NCI-H2107 treated with DMSO at 0.1 percent for 48 hours (cell line): Measurements from ENCODE around the gene TNNT1.
"Not testable (repeated sequence)": the region's sequence is repeated elsewhere in the genome, so short reads cannot be mapped to it uniquely, and the experiment has no call there.

Experiments
- DNase-seq: peaks from one replicate; lab custom pipeline; 2025; ENCODE audit not compliant: unreplicated experiment; lab: John Stamatoyannopoulos, UW

The TNNT1 gene, protein sequence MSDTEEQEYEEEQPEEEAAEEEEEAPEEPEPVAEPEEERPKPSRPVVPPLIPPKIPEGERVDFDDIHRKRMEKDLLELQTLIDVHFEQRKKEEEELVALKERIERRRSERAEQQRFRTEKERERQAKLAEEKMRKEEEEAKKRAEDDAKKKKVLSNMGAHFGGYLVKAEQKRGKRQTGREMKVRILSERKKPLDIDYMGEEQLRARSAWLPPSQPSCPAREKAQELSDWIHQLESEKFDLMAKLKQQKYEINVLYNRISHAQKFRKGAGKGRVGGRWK

GRCh38 chr19:55149078-55150003 lies at the start of gene TNNT1:
Gene TNNT1 (minus strand): TSS chr19:55149206. CDS start chr19:55147157, 2,049 bp downstream.
- no peak for DNase-seq

- no peak for DNase-seq
These were observed 49.6 kb upstream of the TNNT1 start for GRCh38 chr19:55198651-55199050.

DNA sequence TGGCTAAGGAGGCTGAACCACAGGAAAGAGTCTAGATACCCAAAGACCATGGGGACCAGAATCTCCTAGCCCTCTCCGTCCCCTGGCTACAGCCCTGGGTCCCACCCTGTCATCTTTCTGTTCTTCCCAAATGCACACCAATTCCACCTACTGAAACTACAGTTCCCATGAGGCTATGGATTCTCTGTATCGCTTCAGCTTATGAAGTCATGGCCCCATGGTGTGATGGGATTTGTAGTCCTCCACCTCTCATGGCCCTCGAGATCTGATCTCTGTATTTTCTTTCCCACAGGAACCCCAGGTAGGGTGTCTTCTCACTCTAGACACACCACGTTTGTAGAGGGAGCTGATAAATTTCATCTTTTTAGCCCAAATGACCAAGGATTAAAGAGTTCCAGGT lies 48.5 kb upstream of the TNNT1 start:
- no peak for DNase-seq

GRCh38 chr19:55196803-55197202 lies 47.8 kb upstream of the TNNT1 start:
- DNase-seq: no peak

- DNase-seq: no peak
These were observed 44.5 kb upstream of the TNNT1 start for GRCh38 chr19:55193481-55193880.

DNA sequence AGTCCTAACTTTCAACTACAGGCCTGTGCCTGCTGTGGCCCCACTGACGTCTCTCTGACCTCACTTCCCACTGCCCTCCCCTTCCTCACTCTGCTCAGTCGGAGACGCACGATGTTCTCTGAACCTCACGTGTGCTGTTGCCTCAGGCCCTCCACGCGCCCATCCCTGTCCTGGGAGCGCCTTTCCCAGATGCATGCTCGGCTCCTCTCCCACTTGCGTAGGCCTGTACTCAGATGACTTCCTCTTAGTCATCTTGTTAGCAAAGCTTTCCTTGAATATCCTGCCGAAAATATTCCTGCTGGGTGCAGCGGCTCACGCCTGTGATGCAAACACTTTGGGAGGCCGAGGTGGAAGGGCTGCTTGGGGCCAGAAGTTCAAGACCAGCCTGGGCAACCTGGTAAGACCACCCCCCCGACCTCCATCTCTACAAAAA lies 40.4 kb upstream of the TNNT1 start:
- DNase-seq: no peak

GRCh38 chr19:55188625-55189024 lies 39.6 kb upstream of the TNNT1 start:
- no peak for DNase-seq

DNA sequence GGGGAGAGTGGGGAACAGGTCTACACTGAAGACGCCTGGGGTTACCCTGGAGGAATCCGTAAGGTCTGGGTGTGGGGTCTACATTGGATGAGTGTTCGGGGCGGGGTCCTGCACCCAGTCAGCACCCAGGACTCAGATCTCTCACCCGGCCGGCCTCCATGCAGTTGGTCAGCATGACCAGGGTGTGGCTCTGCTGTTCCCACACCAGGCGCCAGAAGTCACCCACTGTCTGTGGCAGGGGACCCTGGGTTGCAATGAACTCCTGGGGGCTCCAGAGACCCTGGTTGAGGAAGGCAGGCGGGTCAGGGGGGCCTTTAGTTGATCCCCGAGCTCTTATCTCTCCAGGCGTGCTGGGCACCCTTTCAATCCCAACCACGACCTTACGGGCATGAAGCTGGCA lies 37.1 kb upstream of the TNNT1 start:
- DNase-seq: no peak

GRCh38 chr19:55181740-55182139 lies 32.7 kb upstream of the TNNT1 start:
- DNase-seq: no peak

DNA sequence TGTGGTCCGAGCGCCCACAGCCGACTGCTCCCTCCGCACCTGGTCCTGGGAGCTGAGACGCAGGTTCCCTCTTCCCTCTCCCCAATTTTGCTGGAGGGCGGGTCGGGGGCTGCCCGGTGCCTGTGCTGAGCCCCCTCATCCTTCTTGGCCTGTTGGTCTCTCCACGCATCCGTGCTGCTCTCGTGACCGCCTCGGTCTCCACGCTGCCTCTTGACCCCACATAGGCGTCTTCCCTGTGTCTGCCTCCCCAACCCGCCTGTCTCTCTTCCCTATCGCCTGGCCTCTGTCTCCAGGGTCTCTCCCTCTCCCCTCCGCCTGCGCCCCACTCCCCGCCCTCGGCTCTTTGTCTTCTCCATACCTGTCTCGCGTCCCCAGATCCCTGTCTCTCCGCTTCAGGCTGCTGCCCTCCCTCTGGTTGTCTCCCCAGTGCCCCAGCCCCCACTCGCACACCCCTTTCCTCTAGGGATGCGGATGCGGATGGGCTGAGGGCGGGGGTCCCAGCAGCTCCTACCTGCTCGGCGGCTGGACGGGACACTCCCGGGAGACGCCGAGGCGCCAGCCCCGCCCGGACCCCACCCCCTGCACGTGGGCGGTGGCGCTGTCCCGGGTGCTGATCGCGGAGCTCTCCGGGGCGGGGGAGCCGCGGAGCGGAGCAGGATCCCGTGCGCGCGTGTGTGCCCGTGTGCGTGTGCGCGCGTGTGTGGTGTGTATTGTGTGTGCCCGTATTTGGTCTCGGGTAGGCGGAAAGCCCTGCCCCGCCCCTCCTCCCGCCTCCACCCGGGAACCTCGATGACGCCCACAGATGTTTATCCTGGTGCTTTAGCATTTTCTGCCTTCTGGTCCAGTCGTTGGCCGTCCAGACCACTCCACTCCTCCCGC lies 30.8 kb upstream of the TNNT1 start, which contains the start of gene SYT5:
Gene SYT5, minus strand, starts transcription at position 684 of the 879 bp plus-strand sequence. CDS start 1,248 bp downstream, outside the sequence.
- DNase-seq: no peak

DNA sequence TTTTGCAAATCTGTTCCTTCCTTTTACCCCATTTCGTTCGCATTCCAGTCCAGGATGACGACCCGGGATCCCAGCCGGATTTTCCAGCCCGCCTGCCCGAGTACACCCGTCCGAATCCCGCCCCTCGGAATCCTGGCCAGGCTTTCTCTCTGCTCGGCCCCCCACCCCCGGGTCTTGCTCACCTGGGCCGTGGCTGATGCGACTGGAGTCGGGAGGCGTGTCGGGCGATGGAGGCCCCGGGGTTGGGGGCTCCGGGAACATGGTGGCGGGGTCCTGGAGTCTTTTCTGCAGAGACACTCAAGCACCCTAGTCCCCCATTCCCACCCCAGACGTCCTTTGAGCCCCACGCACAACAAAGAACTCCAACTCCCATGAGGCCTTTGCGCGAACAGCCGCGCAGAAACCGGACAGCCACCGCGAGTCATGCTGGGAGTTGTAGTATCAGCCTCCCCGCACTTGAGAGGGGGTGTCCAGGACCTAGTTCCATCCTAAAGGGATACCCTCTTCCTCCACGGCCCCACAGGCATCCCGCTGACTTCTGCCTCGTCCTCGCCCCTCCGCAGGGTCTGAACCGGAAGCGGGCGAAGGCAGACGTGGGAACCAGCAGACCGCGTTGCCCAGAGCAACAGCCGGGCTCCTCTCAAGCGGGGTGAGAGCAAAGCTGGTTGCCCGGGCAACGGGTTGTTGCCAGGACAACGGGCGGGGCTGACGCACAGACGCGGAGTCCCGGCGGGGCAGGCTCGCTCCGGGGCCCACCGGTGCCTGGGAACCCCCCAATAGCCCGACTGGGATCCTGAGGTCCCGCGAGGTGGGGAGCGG lies 30.0 kb upstream of the TNNT1 start:
- DNase-seq: peak; percentile 38

DNA sequence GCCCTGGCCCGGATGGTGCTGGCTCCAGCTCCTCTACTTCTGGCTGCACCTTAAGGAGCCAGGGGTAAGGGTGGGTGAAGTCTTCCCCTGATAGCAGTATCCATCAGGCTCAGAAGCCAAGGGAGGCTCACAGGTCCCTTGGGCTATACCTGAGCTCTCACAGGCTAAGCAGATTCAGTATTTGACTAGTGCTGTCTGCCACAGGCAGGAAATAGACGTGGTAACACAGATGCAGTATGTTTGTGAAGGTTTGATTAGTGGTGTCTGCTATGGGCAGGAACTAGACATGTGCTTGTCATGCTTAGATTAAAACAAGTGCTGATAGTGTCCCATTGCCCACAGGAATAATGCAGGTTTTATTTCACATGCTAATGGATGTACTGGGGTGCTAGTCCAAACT lies 27.1 kb upstream of the TNNT1 start:
- no peak for DNase-seq

DNA sequence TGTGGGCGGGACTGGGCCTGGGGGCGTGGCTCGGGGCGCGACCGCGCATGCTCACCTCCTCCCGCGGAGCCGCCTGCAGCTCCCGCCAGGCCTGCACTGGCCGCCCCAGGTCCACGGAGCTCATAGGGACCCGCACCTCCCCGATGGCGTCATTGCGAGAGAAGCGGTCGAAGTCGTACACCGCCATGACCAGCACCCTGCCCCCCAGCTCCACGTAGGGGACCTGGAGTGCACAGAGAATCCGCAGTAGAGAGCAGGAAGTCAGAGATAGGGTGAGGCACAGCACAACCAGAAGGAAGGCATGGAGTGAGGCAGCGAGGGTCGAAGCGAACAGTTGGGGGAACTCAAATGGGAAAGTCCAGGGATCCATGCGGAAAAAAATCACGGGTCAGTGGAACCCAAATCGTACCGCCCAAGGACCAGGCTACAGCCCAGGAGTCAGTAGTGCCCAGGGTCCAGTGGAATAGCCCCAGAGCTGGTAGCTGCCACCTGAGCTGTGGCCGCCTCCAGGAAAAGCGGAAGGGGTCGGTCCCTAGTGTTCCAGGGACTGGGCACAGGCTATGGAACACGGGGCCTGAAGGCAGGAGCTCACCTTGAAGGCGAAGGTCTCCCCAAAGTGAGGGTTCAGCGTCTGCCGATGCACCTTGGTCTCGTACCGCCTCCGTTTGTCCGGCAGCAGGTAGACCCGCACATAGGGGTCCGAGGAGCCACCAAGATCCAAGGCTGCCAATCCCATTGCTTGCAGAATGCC lies 26.3 kb upstream of the TNNT1 start:
- no peak for DNase-seq

DNA sequence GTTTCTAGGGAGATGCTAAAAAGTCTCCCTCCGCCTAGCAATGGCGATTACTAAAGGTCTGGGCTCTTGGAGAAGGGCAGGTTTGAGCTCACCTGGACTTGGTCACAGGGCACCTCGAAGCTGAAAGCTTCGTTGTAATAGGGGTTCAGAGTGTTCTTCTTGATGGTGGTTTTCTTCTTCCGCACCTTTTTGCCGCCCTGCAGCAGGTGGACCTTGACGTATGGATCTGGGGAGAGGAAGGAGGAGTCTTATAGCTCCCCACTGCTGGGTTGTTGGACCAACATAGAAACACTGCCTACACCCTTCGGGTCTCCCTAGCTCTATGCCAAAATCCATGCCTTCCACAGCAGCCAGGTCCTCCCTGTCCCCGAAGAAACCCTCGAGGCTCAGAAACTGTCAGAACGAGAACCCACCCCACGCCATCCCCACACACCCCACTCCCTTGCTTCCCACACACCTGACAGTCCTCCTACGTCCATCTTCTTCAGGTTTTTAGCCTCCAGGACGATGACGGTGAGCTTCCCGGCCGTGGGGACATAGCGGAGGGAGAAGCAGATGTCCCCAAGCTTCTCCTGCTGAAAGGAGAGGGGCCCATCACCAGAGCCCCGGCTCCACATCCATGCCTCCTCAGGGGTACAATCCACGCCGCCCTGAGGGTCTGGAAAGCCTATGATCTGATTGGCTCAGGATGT lies 25.6 kb upstream of the TNNT1 start:
- DNase-seq: no peak

- DNase-seq: no peak
These were observed 24.9 kb upstream of the TNNT1 start for GRCh38 chr19:55173714-55174409.

- no peak for DNase-seq
These were observed 24.2 kb upstream of the TNNT1 start for GRCh38 chr19:55173186-55173713.

DNA sequence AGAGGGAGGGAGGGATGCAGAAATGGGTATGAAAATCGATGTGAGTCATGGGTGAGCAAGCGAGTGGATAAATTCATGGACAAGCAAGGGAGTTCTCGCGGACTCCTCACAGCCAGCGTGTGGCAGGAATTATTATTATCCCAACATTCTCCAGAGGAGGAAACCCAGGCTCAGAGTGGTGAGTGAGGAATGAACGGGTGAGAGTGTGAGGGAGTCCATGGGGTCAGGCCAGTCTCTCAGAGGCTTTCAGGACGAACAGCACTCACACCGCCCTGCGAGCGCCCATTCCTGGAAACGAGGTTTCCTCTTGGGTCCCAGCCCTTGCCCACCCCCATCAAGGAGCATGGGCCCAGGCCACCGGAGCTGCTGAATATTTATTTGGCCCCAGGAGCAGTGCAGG lies 23.7 kb upstream of the TNNT1 start:
- DNase-seq: no peak

GRCh38 chr19:55172318-55172717 lies 23.3 kb upstream of the TNNT1 start:
- DNase-seq: not testable (repeated sequence)
